GM12874 (cell line): ENCODE measurements around the gene TRAM2.

Source experiments
- TF ChIP-seq, protein P1 (sequence below): IDR thresholded peaks from 2 replicates; pipeline ENCODE4 v1.5.1; 2011; ENCODE audit warnings: low read depth, mild to moderate bottlenecking, control low read depth, low read length, moderate library complexity; ENCODE audit not compliant: insufficient read depth

Gene TRAM2

DNA sequence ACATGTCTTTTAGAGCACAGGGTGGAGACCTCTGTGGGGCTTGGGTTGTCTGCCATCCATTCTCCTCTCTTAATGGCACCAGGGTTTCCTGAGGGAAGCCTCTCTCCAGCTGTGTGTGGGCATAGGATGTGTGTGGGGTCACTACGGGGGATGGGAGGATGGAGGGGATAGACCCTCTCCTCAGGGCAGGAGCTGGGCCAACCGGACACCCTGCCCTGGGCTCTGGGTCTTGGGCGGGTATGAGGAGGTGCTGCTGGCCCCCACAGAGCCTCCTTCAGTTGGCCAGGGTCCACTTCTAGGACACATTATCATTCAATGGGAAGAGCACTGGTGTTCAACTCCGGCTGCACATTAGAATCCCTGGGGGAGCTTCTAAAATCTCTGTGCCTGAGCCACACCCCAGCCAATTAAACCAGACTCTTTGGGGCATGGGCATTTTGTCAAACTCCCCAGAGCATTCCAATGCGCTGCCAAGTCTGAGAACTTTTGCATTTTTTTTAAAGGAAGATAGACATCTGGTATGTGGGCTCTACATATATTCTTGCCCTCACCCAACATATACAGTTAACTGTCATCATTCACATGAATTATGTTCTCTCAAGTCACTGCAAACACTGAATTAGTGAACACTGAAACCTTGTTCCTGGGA, 38.5 kb downstream of the TRAM2 start:
- TF ChIP-seq, protein P1, sequence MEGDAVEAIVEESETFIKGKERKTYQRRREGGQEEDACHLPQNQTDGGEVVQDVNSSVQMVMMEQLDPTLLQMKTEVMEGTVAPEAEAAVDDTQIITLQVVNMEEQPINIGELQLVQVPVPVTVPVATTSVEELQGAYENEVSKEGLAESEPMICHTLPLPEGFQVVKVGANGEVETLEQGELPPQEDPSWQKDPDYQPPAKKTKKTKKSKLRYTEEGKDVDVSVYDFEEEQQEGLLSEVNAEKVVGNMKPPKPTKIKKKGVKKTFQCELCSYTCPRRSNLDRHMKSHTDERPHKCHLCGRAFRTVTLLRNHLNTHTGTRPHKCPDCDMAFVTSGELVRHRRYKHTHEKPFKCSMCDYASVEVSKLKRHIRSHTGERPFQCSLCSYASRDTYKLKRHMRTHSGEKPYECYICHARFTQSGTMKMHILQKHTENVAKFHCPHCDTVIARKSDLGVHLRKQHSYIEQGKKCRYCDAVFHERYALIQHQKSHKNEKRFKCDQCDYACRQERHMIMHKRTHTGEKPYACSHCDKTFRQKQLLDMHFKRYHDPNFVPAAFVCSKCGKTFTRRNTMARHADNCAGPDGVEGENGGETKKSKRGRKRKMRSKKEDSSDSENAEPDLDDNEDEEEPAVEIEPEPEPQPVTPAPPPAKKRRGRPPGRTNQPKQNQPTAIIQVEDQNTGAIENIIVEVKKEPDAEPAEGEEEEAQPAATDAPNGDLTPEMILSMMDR, result no peak

DNA sequence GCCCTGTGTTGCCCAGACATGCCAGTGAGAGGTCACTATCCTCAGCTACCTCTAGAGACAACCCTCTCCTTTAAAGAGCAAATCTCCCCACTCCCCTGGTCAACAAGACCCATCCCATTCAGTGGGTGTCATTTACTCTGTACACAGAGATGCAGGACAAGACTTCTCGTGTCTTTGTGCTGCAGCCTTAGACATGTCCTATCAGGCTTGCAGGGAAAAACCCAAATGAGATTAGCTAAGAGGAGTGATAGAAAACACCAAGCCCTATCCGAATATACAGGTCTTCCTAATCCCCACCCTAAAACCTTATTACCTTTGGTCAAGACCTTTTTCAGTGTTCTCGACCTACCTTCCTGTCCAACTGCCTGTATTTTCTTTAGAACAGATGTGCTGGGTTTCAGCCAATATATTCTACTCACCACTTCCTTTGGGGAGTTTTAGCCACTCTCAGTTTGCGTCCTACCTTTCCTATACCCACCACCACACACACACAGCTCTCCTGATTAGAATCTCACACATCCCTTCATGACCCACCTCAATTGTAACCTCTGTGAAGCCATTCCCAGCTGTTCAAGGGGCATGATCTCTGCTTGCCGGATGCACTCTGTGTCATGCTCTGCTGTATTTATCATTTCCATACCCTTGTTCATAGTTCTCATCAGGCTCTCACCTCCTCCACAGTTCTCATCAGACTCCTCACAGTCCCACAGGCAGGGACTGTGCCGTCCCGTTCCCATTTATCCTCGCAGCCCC, 39.7 kb downstream of the TRAM2 start:
- TF ChIP-seq, protein P1, result no peak

DNA sequence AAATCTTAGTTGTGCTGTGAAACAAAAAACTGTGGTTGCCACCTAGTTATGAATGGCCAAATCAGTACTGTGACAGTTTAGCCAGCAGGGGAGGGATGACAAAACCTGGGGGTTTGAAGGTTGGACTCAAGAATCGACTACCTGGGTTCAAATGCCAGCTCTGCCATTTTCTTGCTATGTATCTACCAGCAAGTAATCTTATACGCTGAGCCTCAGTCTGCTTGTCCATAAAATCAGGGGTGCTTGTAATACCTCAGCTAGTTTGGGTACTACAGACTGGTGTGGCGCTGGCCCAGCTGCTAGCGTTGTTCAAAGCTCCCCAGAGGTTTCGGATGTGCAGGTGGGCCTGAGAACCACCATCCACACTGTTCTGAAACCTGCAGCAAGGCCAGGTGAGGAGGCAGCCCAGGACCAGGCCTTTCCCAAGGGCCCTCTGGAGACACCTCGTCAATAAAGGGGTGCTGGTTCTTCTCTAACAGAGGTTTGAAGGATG, 40.4 kb downstream of the TRAM2 start:
- TF ChIP-seq, protein P1, result no peak

DNA sequence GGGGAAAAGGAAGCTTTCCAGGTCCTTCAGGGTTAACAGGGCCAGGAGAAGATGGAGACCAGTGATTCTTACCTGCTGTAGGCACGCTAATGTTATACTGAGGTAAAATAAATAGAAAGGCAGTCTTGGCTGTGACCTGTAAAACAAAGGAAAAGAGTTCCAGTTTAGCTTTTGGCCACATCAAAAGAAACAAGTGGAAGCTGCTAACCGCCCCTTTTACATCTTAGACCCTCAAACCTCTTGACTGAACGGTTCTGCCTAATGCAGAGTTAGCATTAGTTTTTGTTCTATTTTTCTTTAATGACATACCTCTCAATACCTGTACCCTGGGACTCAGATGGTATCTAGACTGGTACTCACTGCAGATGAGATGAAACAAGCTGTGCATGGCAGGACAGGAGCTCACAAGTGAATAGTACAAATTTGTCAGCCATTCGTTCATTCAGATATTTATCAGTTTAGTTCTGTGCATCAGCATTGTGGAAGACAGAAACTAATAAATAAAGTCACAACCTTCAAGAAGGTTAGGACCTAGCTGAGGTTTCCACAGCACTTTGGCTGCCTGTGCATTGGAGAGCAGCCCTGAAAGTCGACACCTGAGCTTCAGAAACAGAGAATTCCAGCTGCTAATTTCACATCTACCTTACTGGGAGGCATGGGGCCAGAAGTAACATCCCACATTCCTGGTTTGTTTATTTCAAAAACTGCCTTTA, 41.0 kb downstream of the TRAM2 start:
- TF ChIP-seq, protein P1, result no peak

DNA sequence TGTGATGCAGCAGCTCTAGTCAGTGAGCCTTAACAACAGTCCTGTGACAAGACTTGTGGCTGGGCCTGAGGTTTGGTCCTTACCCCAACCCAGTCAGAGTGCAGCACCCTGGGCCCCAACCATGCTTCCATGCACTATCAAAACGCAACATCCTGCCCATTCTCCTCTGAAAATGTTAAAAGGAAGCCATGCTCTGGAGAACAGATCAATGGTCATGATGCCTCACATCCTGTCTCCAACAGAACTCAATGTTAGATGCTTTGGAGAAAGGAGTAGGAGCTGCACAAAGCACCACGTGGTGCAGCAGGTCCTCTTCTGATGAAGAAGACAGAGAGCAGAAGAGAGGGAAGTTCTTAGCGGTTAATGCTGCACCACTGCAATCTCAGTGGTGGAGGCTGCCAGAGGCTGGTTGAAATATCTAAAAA, 41.9 kb downstream of the TRAM2 start:
- TF ChIP-seq, protein P1, result no peak

DNA sequence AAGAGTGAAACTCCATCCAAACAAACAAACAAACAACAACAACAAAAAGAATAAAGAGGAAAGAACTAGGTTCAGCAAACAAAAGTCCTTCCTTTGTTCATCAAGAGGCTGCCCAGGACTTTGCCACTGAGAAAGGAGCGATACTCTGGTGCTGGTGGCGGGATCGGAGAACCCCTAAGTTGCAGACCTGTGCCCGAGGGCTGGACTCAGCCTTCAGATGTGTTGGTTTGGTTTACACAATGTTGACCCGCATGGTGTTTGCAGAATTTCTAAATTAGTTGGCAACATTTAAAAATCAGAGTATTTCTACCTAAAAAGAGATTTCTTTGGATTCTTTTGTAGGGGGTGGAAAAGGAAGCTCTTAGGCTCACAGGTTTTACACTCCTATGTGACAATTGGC, 42.5 kb downstream of the TRAM2 start:
- TF ChIP-seq, protein P1, result no peak

DNA sequence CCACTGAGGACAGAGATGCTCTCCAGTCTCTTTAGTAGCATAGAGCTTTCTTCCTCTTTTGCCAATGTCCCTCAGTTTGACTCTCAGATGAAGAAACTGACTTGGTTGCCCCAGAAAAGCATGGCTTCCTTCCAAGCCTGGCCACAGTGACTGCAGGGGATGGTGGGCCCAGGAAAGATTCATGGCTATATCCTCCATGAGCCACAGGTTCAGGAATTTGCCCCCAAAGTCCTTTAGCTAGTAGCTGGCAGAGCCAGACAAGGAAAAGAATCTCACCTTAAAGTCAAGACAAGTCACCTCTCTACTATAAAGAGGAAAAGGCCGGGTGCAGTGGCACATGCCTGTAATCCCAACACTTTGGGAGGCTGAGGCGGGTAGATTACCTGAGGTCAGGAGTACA, 43.4 kb downstream of the TRAM2 start:
- TF ChIP-seq, protein P1, result no peak
